Hematopoietic multipotent progenitor cell (in vitro differentiated cells): ENCODE data around the gene AP4S1. TPM values are rescaled to one million over a fixed set of nuclear protein-coding genes. Genes with fewer than 3 reads are reported as not detected.
"Not testable (repeated sequence)": the region's sequence is repeated elsewhere in the genome, so short reads cannot be mapped to it uniquely, and the experiment has no call there.

Experiments used
- DNase-seq, 3 donors: peaks; one replicate each; pipeline ENCODE4 v3.0.0-alpha.2; 2011 to 2015; ENCODE audit warnings: low read depth in 2 of 3, low spot score in 2 of 3
- total RNA-seq: library from RNA; depleted of rRNA; stranded (reverse); fragments of >200 nt; gene quantifications from one replicate; pipeline ENCODE4 v1.2.3, GENCODE V29; 2012

The AP4S1 gene
- total RNA-seq, 1 donor: 7.3 TPM

- not testable (repeated sequence) for DNase-seq
Observed at GRCh38 chr14:31004007-31004406, 21.4 kb upstream of the AP4S1 start.

DNA sequence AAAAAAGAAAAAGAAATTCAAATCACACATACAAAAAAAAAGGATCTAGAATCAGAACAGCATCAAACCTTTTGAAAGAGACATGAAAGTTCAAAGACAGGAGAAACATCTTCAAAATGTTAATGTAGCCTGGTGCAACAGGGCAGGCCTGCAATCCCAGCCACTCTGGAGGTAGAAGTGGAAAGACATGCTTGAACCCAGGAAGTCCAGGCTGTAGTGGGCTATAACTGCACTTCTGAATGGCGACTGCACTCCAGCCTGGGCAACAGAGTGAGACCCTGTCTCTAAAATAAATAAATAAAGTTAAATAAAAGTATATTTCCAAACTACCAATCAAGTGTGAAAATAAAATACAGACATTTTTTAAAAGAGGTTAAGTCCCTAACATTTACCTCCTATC is 18.7 kb upstream of the AP4S1 start:
- DNase-seq: no peak

- DNase-seq: no peak
Observed at GRCh38 chr14:31009836-31010574, 15.4 kb upstream of the AP4S1 start.

- no peak for DNase-seq
Observed at GRCh38 chr14:31010935-31011334, 14.5 kb upstream of the AP4S1 start.

DNA sequence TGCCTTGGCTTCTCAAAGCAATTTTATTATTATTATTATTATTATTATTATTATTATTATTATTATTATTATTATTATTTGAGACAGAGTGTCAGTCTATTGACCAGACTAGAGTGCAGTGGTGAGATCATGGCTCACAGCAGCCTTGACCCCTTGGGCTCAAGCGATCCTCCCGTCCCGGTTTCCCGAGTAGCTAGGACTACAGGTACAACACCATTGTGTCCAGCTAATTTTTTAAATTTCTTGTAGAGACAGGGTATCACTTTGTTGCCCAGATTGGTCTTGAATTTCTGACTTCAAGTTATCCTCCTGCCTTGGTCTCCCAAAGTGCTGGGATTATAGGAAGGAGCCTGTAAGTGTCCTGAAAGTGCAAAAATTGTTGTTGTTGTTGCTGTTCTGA is 11.6 kb upstream of the AP4S1 start:
- DNase-seq: no peak

GRCh38 chr14:31018057-31018645 is 7.3 kb upstream of the AP4S1 start:
- no peak for DNase-seq

- no peak for DNase-seq
Observed at GRCh38 chr14:31020834-31021575, 4.4 kb upstream of the AP4S1 start.

- DNase-seq: no peak
Observed at GRCh38 chr14:31021576-31021949, 3.9 kb upstream of the AP4S1 start.

DNA sequence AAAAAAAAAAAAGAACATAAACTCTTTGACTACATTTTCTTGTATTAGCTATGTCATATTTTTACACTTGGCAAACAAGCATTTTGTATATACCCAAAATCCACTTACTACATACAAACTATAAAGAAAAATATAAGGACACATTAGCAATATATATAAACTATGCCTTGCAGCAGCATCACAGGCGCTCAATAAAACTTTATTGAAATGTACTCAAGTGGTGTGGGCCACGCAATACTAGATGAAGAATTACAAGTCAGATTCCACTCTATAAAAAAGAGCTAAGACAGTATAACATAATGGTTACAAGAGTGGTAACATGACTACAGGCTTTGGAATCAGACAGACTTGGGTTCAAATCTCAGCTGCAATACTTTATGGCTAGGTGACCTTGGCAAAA is 3.1 kb upstream of the AP4S1 start:
- no peak for DNase-seq

DNA sequence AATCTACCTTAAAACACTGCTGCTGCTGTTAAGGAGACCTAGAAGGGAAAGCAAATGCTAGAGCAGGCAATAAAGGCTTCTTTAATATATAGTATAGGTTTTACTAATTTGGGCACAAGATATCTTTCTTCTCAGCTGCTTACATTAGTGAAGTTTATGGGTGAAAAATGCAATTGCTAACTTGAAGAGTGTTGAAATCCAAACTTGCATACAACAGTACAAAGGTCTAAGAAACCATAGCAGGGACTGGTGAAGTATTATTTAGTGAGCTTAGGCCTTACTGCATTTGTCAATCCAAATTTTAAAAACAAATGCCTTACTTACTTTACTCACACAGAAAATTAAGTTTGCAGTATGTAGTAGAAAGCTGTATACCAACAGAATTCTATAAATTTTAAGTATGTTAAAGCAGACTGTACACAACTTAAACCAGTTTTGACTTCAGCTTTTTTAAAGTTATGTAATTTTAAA is 1.4 kb upstream of the AP4S1 start:
- DNase-seq: no peak

- DNase-seq: peak in 1 of 3 donors; percentile 21
Observed at GRCh38 chr14:31024577-31025366, 677 bp upstream of the AP4S1 start.

- DNase-seq: no peak
Observed at GRCh38 chr14:31026077-31026449, 614 bp downstream of the AP4S1 start, which contains the start of gene STRN3. Gene STRN3 (minus strand): TSS chr14:31026379. CDS start chr14:31026185, 194 bp downstream.

DNA sequence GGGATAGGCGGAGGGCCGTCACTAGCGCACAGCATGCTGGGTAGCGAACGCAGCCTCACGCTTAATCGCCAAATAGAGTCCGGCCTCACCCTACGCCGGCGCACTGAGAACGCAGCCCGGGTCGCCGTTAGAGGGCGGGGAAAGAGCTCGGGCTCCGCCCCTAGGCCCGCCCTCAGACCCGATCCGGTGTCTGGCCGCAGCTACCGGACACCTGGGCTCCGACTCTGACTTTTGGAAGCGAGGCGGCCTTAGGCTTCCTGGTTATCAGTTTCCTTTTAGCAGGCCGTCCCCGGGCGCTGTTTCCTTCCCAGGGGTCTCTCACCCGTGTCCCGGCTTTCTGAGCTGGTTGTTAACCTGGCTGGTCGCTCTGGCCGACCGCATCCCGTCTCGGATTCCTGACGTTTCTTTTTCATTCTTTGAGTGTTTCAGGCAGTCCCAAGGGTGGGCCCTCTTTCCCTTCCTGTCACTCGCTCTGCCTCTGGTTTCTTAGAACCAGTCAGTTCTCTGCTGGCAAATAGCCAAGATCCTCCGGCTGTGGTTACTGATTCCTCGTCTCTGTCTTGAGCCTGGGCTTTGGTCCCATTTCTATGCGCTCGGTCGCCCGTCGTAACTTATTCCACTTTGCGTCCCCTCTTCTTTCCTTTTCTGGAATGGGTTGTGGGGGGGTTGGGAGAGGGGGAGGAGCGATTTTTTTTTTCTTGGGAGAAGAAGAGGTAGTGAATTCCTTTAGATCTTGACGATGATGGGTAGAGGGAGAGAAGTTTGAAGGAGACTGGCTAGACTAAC is 1.2 kb downstream of the AP4S1 start:
- DNase-seq: peak; percentile 79 to 97 (median 96)

DNA sequence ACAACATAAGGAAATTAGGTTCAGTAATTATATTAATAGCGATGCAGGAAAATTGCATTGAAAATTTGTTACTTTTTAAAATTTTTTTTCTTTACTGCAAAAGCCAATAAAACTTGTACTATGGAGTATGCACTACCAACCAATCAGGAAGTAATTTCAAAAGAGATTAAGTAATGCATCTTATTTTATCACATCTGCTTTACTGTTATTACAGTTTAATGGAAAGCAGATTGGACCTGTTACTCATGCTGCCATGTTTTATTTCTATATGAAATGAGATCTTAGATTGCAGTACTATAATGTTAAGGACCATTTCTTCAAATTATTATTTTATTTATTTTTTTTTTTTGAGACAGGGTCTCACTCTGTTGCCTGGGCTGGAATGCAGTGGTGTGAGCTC is 2.4 kb downstream of the AP4S1 start:
- DNase-seq: no peak

DNA sequence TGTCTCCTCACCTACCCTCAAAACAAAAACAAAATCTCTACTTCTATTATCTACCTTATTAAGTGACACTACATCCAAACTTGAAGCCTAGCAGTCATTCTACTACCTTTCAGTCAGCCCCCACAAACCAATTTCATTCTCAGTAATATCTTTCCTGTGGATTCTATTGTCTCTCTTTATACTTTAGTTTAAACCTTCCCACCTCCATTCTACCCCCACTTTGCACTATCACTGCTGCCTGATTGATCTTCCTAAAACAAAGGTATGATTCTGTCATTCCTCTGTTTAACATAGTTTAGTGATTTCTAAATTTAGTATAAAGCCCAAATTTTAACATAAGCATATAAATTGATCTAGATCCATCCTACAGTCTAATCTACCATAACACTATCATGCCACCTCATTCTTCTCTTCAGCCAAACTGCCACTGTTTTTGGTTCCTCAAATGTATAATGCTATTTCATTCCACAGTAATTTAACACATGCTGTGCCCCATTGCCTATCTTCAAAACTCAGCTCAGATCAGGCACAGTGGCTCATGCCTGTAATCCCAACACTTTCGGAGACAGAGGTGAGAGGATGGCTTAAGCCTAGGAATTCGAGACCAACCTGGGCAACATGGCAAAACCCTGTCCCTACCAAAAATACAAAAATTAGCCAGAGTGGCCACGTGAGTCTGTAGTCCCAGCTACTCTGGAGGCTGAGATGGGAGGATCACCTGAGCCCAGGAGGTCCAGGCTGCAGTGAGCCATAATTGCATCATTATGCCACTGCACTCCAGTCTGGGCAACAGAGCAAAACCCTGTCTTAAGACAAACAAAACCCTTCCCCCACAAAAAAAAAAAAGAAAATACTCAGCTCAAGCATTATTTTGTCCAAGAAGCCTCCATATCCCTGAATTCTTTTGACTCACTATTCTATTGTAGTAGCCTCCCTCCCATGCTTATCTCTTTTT is 3.8 kb downstream of the AP4S1 start:
- peak in 1 of 3 donors; percentile 9 for DNase-seq

- DNase-seq: no peak
Observed at GRCh38 chr14:31030469-31030868, 5.0 kb downstream of the AP4S1 start.

DNA sequence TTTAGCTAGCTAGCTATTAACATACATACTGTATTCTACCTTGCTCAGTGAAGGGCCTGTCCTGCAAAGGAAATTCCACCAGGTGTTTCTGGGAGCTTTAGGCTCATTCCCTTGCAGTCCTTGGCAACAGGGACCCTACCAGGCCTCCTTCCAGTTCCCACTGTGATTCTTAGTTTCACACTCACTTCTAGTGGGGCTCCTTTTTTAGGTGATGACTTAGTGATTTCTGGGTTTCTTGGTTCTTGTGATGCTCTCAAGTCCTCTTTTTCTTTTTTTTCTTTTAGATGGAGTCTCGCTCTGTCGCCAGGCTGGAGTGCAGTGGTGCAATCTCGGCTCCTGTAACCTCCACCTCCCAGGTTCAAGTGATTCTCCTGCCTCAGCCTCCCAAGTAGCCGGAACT is 11.1 kb downstream of the AP4S1 start:
- no peak for DNase-seq

- no peak for DNase-seq
Observed at GRCh38 chr14:31037709-31038221, 12.3 kb downstream of the AP4S1 start.
